ENCODE data around the gene C22orf23. TPM values are rescaled to one million over a fixed set of nuclear protein-coding genes. Genes with fewer than 3 reads are reported as not detected.

The C22orf23 gene
- total RNA-seq, 1 experiment from 2014 or later: 0.52 TPM

- Mint-ChIP-seq H3K4me3 (ENCODE audit: low read depth, unreplicated experiment) (no peak overlapping the region), H3K36me3 (ENCODE audit: insufficient read depth, unreplicated experiment) (peaks cover 42% of the 10 kb centered on the region), H3K27ac (ENCODE audit: unreplicated experiment) (peak overlapping the region; percentile 83), H3K4me1 (ENCODE audit: low read depth, unreplicated experiment) (peaks cover 73% of the 10 kb centered on the region), H3K27me3 (ENCODE audit: unreplicated experiment) (no peaks in the 10 kb centered on the region), H3K9me3 (ENCODE audit: low read depth, unreplicated experiment) (no peaks in the 10 kb centered on the region)
- CTCF ChIA-PET: interaction anchor here (1.5 to 1.6 kb wide), 2 partner anchors 10 to 23 kb away, joined by 4 to 6 read pairs; no protein-coding TSS in a partner anchor
- no peak for DNase-seq
- intact Hi-C loops (cut with micrococcal nuclease; ENCODE audit: unreplicated experiment): loop anchor here (5.0 kb wide), 1 partner anchor 34 kb away; no protein-coding TSS in a partner anchor
- TF ChIP-seq CTCF (IDR thresholded peaks at IDR 0.05; ENCODE audit: unreplicated experiment): no peak
- BruUV-seq (replicated peaks): no TSS peak
Observed at GRCh38 chr22:37897807-37898206, 55.6 kb downstream of the C22orf23 start.

DNA sequence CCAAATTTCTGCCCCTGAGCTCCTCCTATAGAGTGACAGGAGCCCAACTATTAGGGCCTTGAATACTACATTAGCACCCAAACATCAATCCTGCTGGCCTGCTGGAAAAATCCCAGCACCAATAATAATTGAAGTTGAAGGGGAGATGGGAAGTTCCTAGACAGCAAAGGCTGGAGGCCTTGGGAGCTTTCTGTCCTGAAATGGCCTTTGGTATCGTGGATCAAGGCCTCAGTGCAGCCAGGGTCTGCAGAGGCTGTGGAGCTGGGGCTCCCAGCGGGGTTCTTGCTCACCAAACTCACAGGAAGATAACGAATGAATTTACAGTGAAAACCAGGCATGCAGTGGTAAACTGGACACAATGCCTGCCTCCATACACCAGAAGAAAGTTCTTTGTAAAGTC is 56.5 kb downstream of the C22orf23 start:
- no TSS peak for BruUV-seq (replicated peaks)
- Mint-ChIP-seq H3K36me3 (ENCODE audit: insufficient read depth, unreplicated experiment) (peaks cover 46% of the 10 kb centered on the region), H3K4me1 (ENCODE audit: low read depth, unreplicated experiment) (peaks cover 73% of the 10 kb centered on the region), H3K27me3 (ENCODE audit: unreplicated experiment) (no peaks in the 10 kb centered on the region), H3K27ac (ENCODE audit: unreplicated experiment) (peak overlapping the region; percentile 71), H3K9me3 (ENCODE audit: low read depth, unreplicated experiment) (no peaks in the 10 kb centered on the region), H3K4me3 (ENCODE audit: low read depth, unreplicated experiment) (no peak overlapping the region)
- intact Hi-C loops (cut with micrococcal nuclease; ENCODE audit: unreplicated experiment): loop anchor here (5.0 kb wide), 1 partner anchor 35 kb away; no protein-coding TSS in a partner anchor
- TF ChIP-seq CTCF (IDR thresholded peaks at IDR 0.05; ENCODE audit: unreplicated experiment): no peak
- CTCF ChIA-PET: interaction anchor here (0.9 to 3.2 kb wide), 5 partner anchors 9 to 57 kb away, joined by 3 to 14 read pairs (median 10); partner anchors contain the start of genes C22orf23, MICALL1 and POLR2F
- no peak for DNase-seq

GRCh38 chr22:37896181-37896592 is 57.2 kb downstream of the C22orf23 start:
- BruUV-seq (replicated peaks): no TSS peak
- Mint-ChIP-seq H3K27ac (ENCODE audit: unreplicated experiment) (peak overlapping the region; percentile 71), H3K36me3 (ENCODE audit: insufficient read depth, unreplicated experiment) (peaks cover 51% of the 10 kb centered on the region), H3K27me3 (ENCODE audit: unreplicated experiment) (no peaks in the 10 kb centered on the region), H3K4me1 (ENCODE audit: low read depth, unreplicated experiment) (peaks cover 65% of the 10 kb centered on the region), H3K9me3 (ENCODE audit: low read depth, unreplicated experiment) (no peaks in the 10 kb centered on the region), H3K4me3 (ENCODE audit: low read depth, unreplicated experiment) (no peak overlapping the region)
- DNase-seq: peak; percentile 54
- no peak for TF ChIP-seq CTCF (IDR thresholded peaks at IDR 0.05; ENCODE audit: unreplicated experiment)
- intact Hi-C loops (cut with micrococcal nuclease; ENCODE audit: unreplicated experiment): loop anchor here (5.0 kb wide), 1 partner anchor 36 kb away; no protein-coding TSS in a partner anchor
- CTCF ChIA-PET: interaction anchor here (0.7 to 3.2 kb wide), 7 partner anchors 9 to 81 kb away, joined by 3 to 14 read pairs (median 5); partner anchors contain the start of genes ANKRD54, C22orf23, MICALL1 and POLR2F

DNA sequence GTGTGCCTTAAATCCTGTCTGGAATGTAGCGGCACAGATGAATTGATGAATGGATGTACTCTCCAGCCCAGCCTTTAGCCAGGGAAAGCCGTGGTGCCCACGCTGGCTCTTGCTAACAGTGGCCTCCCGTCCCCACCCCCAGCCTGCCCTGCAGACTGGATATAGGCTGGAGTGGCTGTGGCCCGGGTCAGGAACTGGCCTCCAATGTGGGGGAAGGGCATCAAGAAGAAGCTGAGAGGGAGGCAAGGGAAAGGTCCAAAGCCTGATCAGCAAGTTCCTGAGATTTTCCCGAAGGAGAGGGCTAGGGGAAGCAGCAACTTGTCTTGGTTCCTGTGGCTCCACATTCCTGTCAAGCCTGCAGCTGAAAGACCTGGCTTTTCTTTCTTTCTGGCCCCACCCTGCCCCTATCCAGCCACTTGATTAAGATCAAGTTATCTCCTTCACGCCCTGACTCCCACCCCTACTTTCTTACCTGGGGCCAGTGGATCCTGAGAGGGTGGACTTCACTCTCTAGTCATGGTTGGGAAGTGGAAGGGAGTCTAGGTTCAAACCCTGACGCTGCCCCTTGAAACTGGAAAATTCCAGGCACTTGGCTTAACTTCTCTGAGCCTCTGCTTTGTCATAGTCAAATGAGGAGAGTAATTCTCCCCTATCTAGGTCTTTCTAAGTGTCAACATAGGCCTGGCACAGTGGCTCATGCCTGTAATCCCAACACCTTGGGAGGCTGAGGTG is 58.3 kb downstream of the C22orf23 start:
- no TSS peak for BruUV-seq (replicated peaks)
- H3K27me3 Mint-ChIP-seq (ENCODE audit: unreplicated experiment): no peaks in the 10 kb centered on the region
- peak overlapping the region; percentile 52 for H3K27ac Mint-ChIP-seq (ENCODE audit: unreplicated experiment)
- H3K4me3 Mint-ChIP-seq (ENCODE audit: low read depth, unreplicated experiment): peak overlapping the region; percentile 4
- TF ChIP-seq CTCF (IDR thresholded peaks at IDR 0.05; ENCODE audit: unreplicated experiment): no peak
- peak; percentile 60 for DNase-seq
- CTCF ChIA-PET: interaction anchor here (1.8 to 3.2 kb wide), 2 partner anchors 8 to 11 kb away, joined by 10 to 14 read pairs; partner anchors contain the start of gene MICALL1
- H3K36me3 Mint-ChIP-seq (ENCODE audit: insufficient read depth, unreplicated experiment): peaks cover 55% of the 10 kb centered on the region
- peaks cover 63% of the 10 kb centered on the region for H3K4me1 Mint-ChIP-seq (ENCODE audit: low read depth, unreplicated experiment)
- H3K9me3 Mint-ChIP-seq (ENCODE audit: low read depth, unreplicated experiment): no peaks in the 10 kb centered on the region
- intact Hi-C loops (cut with micrococcal nuclease; ENCODE audit: unreplicated experiment): loop anchor here (5.0 kb wide), 1 partner anchor 37 kb away; no protein-coding TSS in a partner anchor
